Esophagus muscularis mucosa (tissue), 4 donors: Measurements from ENCODE around the gene MED4.

ENCODE experiments used
- EP300 ChIP-seq: sonication (generic); formaldehyde crosslinking; IDR thresholded peaks from one replicate; pipeline ENCODE4 v1.6.1; 2017; ENCODE audit warnings: antibody characterized with exemption
- POLR2A ChIP-seq: fragments of 450-650 bp; IDR thresholded peaks from one replicate; pipeline ENCODE4 v1.6.1; 2017; ENCODE audit warnings: antibody characterized with exemption, moderate library complexity, mild to moderate bottlenecking, low read depth
- POLR2AphosphoS5 ChIP-seq, 2 donors: sonication (generic); formaldehyde crosslinking; IDR thresholded peaks; one replicate each; pipeline ENCODE4 v1.6.1; 2017; ENCODE audit warnings: antibody characterized with exemption in 2 of 2
- TF ChIP-seq, protein P1 (sequence below), 3 experiments: fragments of 200-600 bp in 2 of 3; fragments of 450-650 bp in 1 of 3; sonication (generic) in 2 of 3; IDR thresholded peaks; one replicate each; pipeline ENCODE4 v1.5.1; 2017 to 2019; ENCODE audit warnings: antibody characterized with exemption in 3 of 3, mild to moderate bottlenecking in 2 of 3, moderate library complexity in 1 of 3

DNA sequence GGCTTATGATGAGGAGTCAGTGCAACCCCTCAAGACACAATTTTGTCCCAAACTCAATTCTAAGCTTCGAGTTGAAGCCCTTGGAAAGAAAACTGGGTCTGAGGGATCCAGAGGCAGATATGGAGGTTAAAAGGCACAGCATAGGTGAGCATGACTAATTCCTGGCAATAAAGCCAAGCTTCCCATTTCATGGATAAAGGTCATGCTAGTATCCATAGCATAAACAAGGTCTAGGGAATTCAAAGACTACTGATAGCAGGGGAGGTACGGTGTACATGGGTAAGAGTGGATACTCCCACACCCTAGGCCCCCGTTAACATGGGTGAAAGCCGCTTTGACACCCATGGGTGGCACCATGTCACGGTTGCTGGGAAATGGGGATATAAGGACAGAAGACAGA, 24.0 kb downstream of the MED4 start:
- TF ChIP-seq, protein P1, sequence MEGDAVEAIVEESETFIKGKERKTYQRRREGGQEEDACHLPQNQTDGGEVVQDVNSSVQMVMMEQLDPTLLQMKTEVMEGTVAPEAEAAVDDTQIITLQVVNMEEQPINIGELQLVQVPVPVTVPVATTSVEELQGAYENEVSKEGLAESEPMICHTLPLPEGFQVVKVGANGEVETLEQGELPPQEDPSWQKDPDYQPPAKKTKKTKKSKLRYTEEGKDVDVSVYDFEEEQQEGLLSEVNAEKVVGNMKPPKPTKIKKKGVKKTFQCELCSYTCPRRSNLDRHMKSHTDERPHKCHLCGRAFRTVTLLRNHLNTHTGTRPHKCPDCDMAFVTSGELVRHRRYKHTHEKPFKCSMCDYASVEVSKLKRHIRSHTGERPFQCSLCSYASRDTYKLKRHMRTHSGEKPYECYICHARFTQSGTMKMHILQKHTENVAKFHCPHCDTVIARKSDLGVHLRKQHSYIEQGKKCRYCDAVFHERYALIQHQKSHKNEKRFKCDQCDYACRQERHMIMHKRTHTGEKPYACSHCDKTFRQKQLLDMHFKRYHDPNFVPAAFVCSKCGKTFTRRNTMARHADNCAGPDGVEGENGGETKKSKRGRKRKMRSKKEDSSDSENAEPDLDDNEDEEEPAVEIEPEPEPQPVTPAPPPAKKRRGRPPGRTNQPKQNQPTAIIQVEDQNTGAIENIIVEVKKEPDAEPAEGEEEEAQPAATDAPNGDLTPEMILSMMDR (IDR thresholded peaks at IDR 0.05) = no peak
- TF ChIP-seq EP300 (no peak), POLR2AphosphoS5 (IDR thresholded peaks at IDR 0.05) (no peak), POLR2A (no peak)
